ENCODE data around the gene SETBP1. TPM values are rescaled to one million over a fixed set of nuclear protein-coding genes. Genes with fewer than 3 reads are reported as not detected.

Gene SETBP1
- total RNA-seq, 1 experiment from 2014 or later, result 0.05 TPM

DNA sequence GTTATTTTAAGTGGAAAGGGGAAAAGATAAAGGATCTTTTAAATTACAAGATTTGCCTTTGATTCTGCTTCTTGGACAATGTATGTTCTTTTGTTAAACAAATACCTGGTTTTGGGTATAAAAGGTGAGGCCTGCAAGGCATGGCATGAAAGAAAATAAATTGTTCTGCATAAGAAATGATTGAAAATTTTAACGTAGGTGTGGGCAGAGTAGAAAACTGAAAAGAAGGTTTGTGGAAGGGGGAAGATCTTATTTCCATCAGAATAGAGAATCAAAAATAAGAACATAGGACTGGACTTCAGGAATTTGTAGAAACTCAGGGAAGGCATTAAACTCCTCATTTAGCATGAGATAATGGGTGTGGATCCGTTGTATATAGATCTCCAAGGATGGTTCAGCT is 153.1 kb downstream of the SETBP1 start:
- H3K9me2 ChIP-seq (ENCODE audit: insufficient read depth), result no peaks in the 10 kb centered on the region
- H2AFZ ChIP-seq (ENCODE audit: low read depth, low read length, poor library complexity, severe bottlenecking), result no peak overlapping the region
- no peaks in the 10 kb centered on the region for H3K27me3 ChIP-seq (ENCODE audit: insufficient read depth, low read length)
- no peak for DNase-seq (ENCODE audit: low read depth, low spot score)
- no peaks in the 10 kb centered on the region for H4K20me1 ChIP-seq (ENCODE audit: insufficient read depth)
- H3K9me3 ChIP-seq (ENCODE audit: control insufficient read depth in 1 of 2, insufficient read depth in 1 of 2, low read depth in 1 of 2, low read length in 2 of 2), result peaks cover 16 to 31% of the 10 kb centered on the region in 2 experiments; a peak in 2 of 4 replicates
- TF ChIP-seq YY1 (IDR thresholded peaks at IDR 0.05; ENCODE audit: extremely low read depth, insufficient replicate concordance, low read depth, low read length) (no peak), SP1 (IDR thresholded peaks at IDR 0.05; ENCODE audit: low read depth) (no peak), EGR1 (IDR thresholded peaks at IDR 0.05; ENCODE audit: low read depth) (no peak), ELF1 (IDR thresholded peaks at IDR 0.05; ENCODE audit: borderline replicate concordance, low read depth) (no peak), EZH2 (IDR thresholded peaks at IDR 0.05) (no peak)
- TF ChIP-seq, protein P1, sequence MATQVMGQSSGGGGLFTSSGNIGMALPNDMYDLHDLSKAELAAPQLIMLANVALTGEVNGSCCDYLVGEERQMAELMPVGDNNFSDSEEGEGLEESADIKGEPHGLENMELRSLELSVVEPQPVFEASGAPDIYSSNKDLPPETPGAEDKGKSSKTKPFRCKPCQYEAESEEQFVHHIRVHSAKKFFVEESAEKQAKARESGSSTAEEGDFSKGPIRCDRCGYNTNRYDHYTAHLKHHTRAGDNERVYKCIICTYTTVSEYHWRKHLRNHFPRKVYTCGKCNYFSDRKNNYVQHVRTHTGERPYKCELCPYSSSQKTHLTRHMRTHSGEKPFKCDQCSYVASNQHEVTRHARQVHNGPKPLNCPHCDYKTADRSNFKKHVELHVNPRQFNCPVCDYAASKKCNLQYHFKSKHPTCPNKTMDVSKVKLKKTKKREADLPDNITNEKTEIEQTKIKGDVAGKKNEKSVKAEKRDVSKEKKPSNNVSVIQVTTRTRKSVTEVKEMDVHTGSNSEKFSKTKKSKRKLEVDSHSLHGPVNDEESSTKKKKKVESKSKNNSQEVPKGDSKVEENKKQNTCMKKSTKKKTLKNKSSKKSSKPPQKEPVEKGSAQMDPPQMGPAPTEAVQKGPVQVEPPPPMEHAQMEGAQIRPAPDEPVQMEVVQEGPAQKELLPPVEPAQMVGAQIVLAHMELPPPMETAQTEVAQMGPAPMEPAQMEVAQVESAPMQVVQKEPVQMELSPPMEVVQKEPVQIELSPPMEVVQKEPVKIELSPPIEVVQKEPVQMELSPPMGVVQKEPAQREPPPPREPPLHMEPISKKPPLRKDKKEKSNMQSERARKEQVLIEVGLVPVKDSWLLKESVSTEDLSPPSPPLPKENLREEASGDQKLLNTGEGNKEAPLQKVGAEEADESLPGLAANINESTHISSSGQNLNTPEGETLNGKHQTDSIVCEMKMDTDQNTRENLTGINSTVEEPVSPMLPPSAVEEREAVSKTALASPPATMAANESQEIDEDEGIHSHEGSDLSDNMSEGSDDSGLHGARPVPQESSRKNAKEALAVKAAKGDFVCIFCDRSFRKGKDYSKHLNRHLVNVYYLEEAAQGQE (IDR thresholded peaks at IDR 0.05; ENCODE audit: low read depth), result no peak
- no peak overlapping the region for H3K4me2 ChIP-seq (ENCODE audit: low read length)
- ChIA-PET POLR2A (no interaction called here), CTCF (no interaction called here), RAD21 (ENCODE audit: low non-redundant PET in 1 of 2, low total read pairs in 2 of 2, uncharacterized antibody in 2 of 2, unreplicated experiment in 2 of 2) (no interaction called here)
- no peak for ATAC-seq
- H3K4me3 ChIP-seq (replicated peaks in 1 of 2; ENCODE audit: low read depth in 1 of 2, low read length in 2 of 2), result no peak overlapping the region
- no peaks in the 10 kb centered on the region for H3K79me2 ChIP-seq (ENCODE audit: insufficient read depth, low read length)
- H3K9ac ChIP-seq (ENCODE audit: low read length), result no peak overlapping the region
- H3K27ac ChIP-seq (ENCODE audit: low read depth, low read length), result no peak overlapping the region
- BruUV-seq (replicated peaks), result no TSS peak
- no peaks in the 10 kb centered on the region for H3K4me1 ChIP-seq (ENCODE audit: control insufficient read depth in 1 of 2, insufficient read depth in 2 of 2, low read length in 2 of 2)
- H3K36me3 ChIP-seq (ENCODE audit: control insufficient read depth in 1 of 2, insufficient read depth in 2 of 2, low read length in 2 of 2), result no peaks in the 10 kb centered on the region
- intact Hi-C loops (cut with micrococcal nuclease), result no loop called here
